HepG2 (cell line): ENCODE data around the gene ZNF618.

ENCODE experiments used
- EP300 ChIP-seq, 3 experiments: sonication (generic) in 1 of 3; formaldehyde crosslinking in 1 of 3; IDR thresholded peaks; 2 replicates each; pipeline versions ENCODE4 v1.5.1 to v1.6.1; 2011 to 2020; ENCODE audit warnings: low read depth in 2 of 3, low read length in 2 of 3, borderline replicate concordance in 1 of 3, improper control_type of control experiment in 1 of 3, mild to moderate bottlenecking in 1 of 3, missing genetic modification reagents in 1 of 3, moderate library complexity in 1 of 3
- NR2C2 ChIP-seq: sonication (generic); formaldehyde crosslinking; IDR thresholded peaks from 2 replicates; pipeline ENCODE4 v1.4.0; 2020; ENCODE audit warnings: missing genetic modification reagents, mild to moderate bottlenecking, moderate library complexity, borderline replicate concordance
- ZNF614 ChIP-seq: IDR thresholded peaks from 2 replicates; pipeline ENCODE4 v1.6.1; 2018; ENCODE audit warnings: missing biosample characterization, missing genetic modification reagents, inconsistent platforms, borderline replicate concordance
- TF ChIP-seq, protein P1 (sequence below): sonication (generic); formaldehyde crosslinking; IDR thresholded peaks from 2 replicates; pipeline ENCODE4 v1.9.0; 2021; ENCODE audit warnings: missing genetic modification reagents, borderline replicate concordance
- TF ChIP-seq, protein P2 (sequence below): sonication (generic); formaldehyde crosslinking; IDR thresholded peaks from 2 replicates; pipeline ENCODE4 v1.4.0; 2020; ENCODE audit warnings: mild to moderate bottlenecking, missing genetic modification reagents
- TF ChIP-seq, protein P3 (sequence below): IDR thresholded peaks from 2 replicates; pipeline ENCODE4 v1.6.1; 2016; ENCODE audit warnings: low read depth, missing genetic modification reagents, missing compliant biosample characterization

DNA sequence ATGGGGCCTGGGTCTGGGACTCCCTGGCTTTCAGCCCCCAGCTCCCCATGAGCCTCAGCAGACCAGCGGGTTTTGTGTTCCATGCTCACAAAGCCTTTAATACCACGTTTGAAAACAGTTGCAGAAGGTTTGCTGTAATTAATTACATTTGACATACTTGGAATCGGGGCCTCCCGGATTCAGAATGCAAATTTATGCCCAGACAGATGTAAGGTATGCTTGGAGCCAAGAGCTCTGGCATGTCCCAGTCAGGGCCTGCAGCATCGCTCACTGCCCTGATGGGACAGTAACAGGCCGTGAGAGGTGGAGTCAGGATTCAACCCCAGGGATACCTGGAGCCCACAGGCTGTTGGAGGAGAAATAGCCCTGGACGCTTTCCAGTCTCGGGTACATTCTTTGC, 12.2 kb downstream of the ZNF618 start:
- TF ChIP-seq, protein P1, sequence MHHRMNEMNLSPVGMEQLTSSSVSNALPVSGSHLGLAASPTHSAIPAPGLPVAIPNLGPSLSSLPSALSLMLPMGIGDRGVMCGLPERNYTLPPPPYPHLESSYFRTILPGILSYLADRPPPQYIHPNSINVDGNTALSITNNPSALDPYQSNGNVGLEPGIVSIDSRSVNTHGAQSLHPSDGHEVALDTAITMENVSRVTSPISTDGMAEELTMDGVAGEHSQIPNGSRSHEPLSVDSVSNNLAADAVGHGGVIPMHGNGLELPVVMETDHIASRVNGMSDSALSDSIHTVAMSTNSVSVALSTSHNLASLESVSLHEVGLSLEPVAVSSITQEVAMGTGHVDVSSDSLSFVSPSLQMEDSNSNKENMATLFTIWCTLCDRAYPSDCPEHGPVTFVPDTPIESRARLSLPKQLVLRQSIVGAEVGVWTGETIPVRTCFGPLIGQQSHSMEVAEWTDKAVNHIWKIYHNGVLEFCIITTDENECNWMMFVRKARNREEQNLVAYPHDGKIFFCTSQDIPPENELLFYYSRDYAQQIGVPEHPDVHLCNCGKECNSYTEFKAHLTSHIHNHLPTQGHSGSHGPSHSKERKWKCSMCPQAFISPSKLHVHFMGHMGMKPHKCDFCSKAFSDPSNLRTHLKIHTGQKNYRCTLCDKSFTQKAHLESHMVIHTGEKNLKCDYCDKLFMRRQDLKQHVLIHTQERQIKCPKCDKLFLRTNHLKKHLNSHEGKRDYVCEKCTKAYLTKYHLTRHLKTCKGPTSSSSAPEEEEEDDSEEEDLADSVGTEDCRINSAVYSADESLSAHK (CRISPR knock-in tag) = no peak
- TF ChIP-seq EP300 (IDR thresholded peaks at IDR 0.05; ENCODE audit: low read depth in 2 of 2, low read length in 2 of 2) (no peak), EP300 (CRISPR knock-in tag; IDR thresholded peaks at IDR 0.05; ENCODE audit: borderline replicate concordance) (no peak), NR2C2 (CRISPR knock-in tag) (no peak), ZNF614 (CRISPR knock-in tag) (no peak)
- TF ChIP-seq, protein P2, sequence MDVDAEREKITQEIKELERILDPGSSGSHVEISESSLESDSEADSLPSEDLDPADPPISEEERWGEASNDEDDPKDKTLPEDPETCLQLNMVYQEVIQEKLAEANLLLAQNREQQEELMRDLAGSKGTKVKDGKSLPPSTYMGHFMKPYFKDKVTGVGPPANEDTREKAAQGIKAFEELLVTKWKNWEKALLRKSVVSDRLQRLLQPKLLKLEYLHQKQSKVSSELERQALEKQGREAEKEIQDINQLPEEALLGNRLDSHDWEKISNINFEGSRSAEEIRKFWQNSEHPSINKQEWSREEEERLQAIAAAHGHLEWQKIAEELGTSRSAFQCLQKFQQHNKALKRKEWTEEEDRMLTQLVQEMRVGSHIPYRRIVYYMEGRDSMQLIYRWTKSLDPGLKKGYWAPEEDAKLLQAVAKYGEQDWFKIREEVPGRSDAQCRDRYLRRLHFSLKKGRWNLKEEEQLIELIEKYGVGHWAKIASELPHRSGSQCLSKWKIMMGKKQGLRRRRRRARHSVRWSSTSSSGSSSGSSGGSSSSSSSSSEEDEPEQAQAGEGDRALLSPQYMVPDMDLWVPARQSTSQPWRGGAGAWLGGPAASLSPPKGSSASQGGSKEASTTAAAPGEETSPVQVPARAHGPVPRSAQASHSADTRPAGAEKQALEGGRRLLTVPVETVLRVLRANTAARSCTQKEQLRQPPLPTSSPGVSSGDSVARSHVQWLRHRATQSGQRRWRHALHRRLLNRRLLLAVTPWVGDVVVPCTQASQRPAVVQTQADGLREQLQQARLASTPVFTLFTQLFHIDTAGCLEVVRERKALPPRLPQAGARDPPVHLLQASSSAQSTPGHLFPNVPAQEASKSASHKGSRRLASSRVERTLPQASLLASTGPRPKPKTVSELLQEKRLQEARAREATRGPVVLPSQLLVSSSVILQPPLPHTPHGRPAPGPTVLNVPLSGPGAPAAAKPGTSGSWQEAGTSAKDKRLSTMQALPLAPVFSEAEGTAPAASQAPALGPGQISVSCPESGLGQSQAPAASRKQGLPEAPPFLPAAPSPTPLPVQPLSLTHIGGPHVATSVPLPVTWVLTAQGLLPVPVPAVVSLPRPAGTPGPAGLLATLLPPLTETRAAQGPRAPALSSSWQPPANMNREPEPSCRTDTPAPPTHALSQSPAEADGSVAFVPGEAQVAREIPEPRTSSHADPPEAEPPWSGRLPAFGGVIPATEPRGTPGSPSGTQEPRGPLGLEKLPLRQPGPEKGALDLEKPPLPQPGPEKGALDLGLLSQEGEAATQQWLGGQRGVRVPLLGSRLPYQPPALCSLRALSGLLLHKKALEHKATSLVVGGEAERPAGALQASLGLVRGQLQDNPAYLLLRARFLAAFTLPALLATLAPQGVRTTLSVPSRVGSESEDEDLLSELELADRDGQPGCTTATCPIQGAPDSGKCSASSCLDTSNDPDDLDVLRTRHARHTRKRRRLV (CRISPR knock-in tag) = no peak
- TF ChIP-seq, protein P3, sequence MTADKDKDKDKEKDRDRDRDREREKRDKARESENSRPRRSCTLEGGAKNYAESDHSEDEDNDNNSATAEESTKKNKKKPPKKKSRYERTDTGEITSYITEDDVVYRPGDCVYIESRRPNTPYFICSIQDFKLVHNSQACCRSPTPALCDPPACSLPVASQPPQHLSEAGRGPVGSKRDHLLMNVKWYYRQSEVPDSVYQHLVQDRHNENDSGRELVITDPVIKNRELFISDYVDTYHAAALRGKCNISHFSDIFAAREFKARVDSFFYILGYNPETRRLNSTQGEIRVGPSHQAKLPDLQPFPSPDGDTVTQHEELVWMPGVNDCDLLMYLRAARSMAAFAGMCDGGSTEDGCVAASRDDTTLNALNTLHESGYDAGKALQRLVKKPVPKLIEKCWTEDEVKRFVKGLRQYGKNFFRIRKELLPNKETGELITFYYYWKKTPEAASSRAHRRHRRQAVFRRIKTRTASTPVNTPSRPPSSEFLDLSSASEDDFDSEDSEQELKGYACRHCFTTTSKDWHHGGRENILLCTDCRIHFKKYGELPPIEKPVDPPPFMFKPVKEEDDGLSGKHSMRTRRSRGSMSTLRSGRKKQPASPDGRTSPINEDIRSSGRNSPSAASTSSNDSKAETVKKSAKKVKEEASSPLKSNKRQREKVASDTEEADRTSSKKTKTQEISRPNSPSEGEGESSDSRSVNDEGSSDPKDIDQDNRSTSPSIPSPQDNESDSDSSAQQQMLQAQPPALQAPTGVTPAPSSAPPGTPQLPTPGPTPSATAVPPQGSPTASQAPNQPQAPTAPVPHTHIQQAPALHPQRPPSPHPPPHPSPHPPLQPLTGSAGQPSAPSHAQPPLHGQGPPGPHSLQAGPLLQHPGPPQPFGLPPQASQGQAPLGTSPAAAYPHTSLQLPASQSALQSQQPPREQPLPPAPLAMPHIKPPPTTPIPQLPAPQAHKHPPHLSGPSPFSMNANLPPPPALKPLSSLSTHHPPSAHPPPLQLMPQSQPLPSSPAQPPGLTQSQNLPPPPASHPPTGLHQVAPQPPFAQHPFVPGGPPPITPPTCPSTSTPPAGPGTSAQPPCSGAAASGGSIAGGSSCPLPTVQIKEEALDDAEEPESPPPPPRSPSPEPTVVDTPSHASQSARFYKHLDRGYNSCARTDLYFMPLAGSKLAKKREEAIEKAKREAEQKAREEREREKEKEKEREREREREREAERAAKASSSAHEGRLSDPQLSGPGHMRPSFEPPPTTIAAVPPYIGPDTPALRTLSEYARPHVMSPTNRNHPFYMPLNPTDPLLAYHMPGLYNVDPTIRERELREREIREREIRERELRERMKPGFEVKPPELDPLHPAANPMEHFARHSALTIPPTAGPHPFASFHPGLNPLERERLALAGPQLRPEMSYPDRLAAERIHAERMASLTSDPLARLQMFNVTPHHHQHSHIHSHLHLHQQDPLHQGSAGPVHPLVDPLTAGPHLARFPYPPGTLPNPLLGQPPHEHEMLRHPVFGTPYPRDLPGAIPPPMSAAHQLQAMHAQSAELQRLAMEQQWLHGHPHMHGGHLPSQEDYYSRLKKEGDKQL (CRISPR knock-in tag) = no peak
